Measurements from ENCODE around the gene HOXD9.

Gene HOXD9

GRCh38 chr2:176155356-176156044, 33.0 kb downstream of the HOXD9 start:
- no peaks in the 10 kb centered on the region for H3K9me3 ChIP-seq
- no peak overlapping the region for H3K27ac ChIP-seq
- TF ChIP-seq, protein P1, sequence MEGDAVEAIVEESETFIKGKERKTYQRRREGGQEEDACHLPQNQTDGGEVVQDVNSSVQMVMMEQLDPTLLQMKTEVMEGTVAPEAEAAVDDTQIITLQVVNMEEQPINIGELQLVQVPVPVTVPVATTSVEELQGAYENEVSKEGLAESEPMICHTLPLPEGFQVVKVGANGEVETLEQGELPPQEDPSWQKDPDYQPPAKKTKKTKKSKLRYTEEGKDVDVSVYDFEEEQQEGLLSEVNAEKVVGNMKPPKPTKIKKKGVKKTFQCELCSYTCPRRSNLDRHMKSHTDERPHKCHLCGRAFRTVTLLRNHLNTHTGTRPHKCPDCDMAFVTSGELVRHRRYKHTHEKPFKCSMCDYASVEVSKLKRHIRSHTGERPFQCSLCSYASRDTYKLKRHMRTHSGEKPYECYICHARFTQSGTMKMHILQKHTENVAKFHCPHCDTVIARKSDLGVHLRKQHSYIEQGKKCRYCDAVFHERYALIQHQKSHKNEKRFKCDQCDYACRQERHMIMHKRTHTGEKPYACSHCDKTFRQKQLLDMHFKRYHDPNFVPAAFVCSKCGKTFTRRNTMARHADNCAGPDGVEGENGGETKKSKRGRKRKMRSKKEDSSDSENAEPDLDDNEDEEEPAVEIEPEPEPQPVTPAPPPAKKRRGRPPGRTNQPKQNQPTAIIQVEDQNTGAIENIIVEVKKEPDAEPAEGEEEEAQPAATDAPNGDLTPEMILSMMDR (IDR thresholded peaks at IDR 0.05) = no peak
- no peaks in the 10 kb centered on the region for H3K4me1 ChIP-seq (ENCODE audit: control insufficient read depth in 1 of 2, insufficient read depth in 1 of 2, low read depth in 1 of 2, low read length in 1 of 2)
- H3K4me3 ChIP-seq (ENCODE audit: low read depth in 1 of 2, low read length in 1 of 2) = no peak overlapping the region
- H3K36me3 ChIP-seq = no peaks in the 10 kb centered on the region
- H3K27me3 ChIP-seq = peaks cover 100% of the 10 kb centered on the region

DNA sequence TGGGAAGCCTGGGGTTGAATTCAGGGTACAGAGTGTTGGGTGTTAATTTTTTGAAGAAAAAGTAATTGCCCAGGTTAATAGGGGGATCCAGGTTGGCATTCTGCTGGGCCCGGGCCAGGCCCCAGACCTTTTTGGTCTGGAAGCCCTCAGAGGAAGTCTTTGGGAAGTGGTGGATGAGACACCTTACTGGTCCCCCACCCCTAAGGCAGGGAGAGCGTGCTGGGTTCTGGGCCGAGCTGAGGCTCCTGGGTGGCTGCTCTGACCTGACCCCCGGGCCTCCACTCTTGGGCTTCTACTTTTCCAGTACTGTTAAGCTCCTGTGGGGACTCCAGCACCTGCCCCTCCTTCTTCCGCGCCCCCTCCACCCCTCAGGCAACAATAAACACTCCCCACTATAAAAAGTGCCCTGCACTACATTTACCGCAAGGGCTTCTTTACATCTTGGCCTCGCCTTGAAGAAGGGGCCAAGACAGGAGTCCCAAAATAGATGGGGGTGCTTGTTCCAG, 33.8 kb downstream of the HOXD9 start:
- TF ChIP-seq, protein P1 (IDR thresholded peaks at IDR 0.05) = no peak
- Histone ChIP-seq H3K9me3 (no peaks in the 10 kb centered on the region), H3K4me1 (ENCODE audit: control insufficient read depth in 1 of 2, insufficient read depth in 1 of 2, low read depth in 1 of 2, low read length in 1 of 2) (no peaks in the 10 kb centered on the region), H3K4me3 (ENCODE audit: low read depth in 1 of 2, low read length in 1 of 2) (no peak overlapping the region), H3K36me3 (no peaks in the 10 kb centered on the region), H3K27ac (no peak overlapping the region), H3K27me3 (peaks cover 100% of the 10 kb centered on the region)

DNA sequence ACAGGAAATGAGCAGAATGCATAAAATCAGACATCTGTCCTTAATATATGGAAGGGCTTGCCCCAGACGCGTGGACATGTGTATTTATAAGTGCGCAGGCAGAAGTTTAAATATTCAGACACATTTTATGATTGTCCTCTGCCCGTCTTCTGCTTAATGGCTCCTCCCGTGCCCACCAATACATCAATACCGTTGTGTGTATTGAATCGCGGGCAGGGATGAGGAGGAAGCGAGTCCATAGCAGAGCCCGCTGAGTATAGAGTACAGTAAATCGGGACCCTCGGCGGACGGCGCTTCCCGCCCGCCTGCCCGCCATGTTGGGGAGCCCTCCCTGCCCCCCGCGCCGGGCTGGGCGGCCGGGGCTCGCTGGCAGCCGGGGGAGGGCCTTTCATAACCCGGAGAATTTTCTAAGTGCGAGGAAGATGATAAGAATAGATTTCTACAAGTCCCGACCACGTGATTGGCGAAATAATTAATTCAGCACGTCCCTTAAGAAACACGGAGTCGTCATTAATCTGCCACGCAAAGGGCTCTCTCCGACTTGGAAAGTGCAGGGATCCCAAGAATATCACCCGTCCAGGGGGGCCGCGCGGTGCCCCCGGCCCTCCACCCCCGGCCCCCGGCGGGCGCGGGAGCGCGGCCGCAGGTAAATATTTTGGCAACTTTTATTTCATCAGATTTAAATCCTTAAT, 34.4 kb downstream of the HOXD9 start, which contains the start of gene HOXD3:
HOXD3 (plus strand) TSS at position 501 of the 692 bp plus-strand sequence. CDS start 11,808 bp downstream, outside the sequence.
- H3K4me1 ChIP-seq (ENCODE audit: control insufficient read depth in 1 of 2, insufficient read depth in 1 of 2, low read depth in 1 of 2, low read length in 1 of 2) = no peaks in the 10 kb centered on the region
- no peaks in the 10 kb centered on the region for H3K9me3 ChIP-seq
- no peak within 1 kb of the TSS for H3K4me3 ChIP-seq (ENCODE audit: low read depth in 1 of 2, low read length in 1 of 2)
- TF ChIP-seq, protein P1 (IDR thresholded peaks at IDR 0.05) = no peak
- no peaks in the 10 kb centered on the region for H3K36me3 ChIP-seq
- peaks cover 100% of the 10 kb centered on the region for H3K27me3 ChIP-seq
- no peak within 1 kb of the TSS for H3K27ac ChIP-seq

DNA sequence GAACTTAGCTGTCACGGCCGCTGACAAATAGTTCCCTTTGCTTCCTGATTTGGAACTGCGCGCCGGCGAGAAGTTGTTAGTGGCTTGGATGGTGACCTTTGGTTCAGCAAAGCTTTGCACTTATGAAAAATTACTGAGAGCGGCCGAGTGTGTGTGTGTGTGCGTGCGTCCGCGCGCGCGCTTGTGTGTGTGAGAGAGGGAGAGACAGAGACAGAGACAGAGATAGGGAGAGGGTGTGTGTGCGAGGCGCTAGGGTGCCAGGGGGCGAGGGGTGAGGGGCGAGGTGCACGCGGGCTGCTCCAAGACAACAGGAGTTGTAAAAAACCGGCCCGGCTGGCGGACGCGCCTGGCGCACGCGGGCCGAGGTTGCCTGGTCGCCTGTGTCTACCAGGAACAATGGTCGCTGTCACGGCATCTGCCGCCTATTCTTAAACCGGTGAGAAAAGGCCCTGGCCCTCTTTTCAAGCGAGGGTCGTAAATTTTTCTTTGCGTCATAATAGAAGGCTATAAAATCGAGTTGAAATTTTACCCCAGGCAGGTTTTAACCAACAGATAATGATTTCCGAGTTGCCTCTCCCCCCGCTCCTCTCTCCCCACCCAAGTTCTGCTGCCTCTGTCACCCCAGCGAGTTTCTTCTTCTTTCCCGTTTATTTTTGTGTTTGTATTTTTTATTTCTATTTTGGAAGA, 35.1 kb downstream of the HOXD9 start:
- Histone ChIP-seq H3K36me3 (no peaks in the 10 kb centered on the region), H3K9me3 (no peaks in the 10 kb centered on the region), H3K4me1 (ENCODE audit: control insufficient read depth in 1 of 2, insufficient read depth in 1 of 2, low read depth in 1 of 2, low read length in 1 of 2) (no peaks in the 10 kb centered on the region), H3K4me3 (ENCODE audit: low read depth in 1 of 2, low read length in 1 of 2) (no peak overlapping the region), H3K27me3 (peaks cover 100% of the 10 kb centered on the region), H3K27ac (no peak overlapping the region)
- TF ChIP-seq, protein P1 (IDR thresholded peaks at IDR 0.05) = no peak

DNA sequence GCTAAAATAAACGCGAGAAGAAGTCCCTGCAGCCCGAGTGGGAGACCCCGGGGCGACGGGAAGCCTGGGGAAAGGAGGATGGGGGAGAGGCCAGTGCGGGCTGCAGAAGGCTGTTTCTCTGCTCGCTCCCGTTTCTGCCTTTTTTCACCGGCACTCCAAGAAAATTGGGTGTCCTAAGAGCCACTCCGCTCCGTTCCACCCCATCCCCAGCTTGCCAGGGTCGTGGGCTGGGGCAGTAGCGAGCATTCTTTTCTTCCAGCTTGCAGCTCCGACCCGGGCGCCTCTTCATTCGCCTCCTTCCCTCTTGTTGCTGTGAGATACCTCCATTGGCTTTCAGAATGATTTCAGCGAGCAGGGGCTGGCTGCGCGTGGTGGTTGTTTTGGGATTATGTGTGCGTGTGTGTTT, 35.7 kb downstream of the HOXD9 start:
- H3K4me3 ChIP-seq (ENCODE audit: low read depth in 1 of 2, low read length in 1 of 2) = no peak overlapping the region
- H3K4me1 ChIP-seq (ENCODE audit: control insufficient read depth in 1 of 2, insufficient read depth in 1 of 2, low read depth in 1 of 2, low read length in 1 of 2) = no peaks in the 10 kb centered on the region
- H3K27me3 ChIP-seq = peaks cover 100% of the 10 kb centered on the region

More for the DNA sequence above, 35.7 kb downstream of the HOXD9 start:
- H3K27ac ChIP-seq = no peak overlapping the region
- H3K36me3 ChIP-seq = no peaks in the 10 kb centered on the region
- H3K9me3 ChIP-seq = no peaks in the 10 kb centered on the region
- TF ChIP-seq, protein P1 (IDR thresholded peaks at IDR 0.05) = no peak

Measured in neutrophil (primary cell).